NCI-H510A treated with DMSO at 0.1 percent for 48 hours (cell line): Measurements from ENCODE around the gene ATP6V0E2.
"Not testable (repeated sequence)": the region's sequence is repeated elsewhere in the genome, so short reads cannot be mapped to it uniquely, and the experiment has no call there.

ENCODE experiments used
- DNase-seq: peaks from one replicate; lab custom pipeline; 2025; lab: John Stamatoyannopoulos, UW

Gene ATP6V0E2

GRCh38 chr7:149873074-149873969 is at the start of gene ATP6V0E2:
TSS of gene ATP6V0E2 (plus strand) at chr7:149873969. CDS start at chr7:149874066, 97 bp downstream.
- DNase-seq, result peak; percentile 73

- no peak for DNase-seq
Measured at GRCh38 chr7:149824301-149824741, 49.4 kb upstream of the ATP6V0E2 start.

- DNase-seq, result no peak
Measured at GRCh38 chr7:149824748-149825566, 48.8 kb upstream of the ATP6V0E2 start.

GRCh38 chr7:149825567-149826343 is 48.0 kb upstream of the ATP6V0E2 start:
- no peak for DNase-seq

GRCh38 chr7:149826344-149827088 is 47.3 kb upstream of the ATP6V0E2 start:
- DNase-seq, result no peak

GRCh38 chr7:149827089-149827981 is 46.4 kb upstream of the ATP6V0E2 start:
- no peak for DNase-seq

- DNase-seq, result no peak
Measured at GRCh38 chr7:149828357-149829309, 45.1 kb upstream of the ATP6V0E2 start.

- not testable (repeated sequence) for DNase-seq
Measured at GRCh38 chr7:149830527-149830926, 43.2 kb upstream of the ATP6V0E2 start.

GRCh38 chr7:149830997-149831740 is 42.6 kb upstream of the ATP6V0E2 start:
- DNase-seq, result no peak

GRCh38 chr7:149831741-149832219 is 42.0 kb upstream of the ATP6V0E2 start:
- DNase-seq, result no peak

- no peak for DNase-seq
Measured at GRCh38 chr7:149832332-149833041, 41.3 kb upstream of the ATP6V0E2 start.

GRCh38 chr7:149833495-149834130 is 40.2 kb upstream of the ATP6V0E2 start:
- DNase-seq, result no peak

- DNase-seq, result no peak
Measured at GRCh38 chr7:149834601-149835000, 39.2 kb upstream of the ATP6V0E2 start.

- no peak for DNase-seq
Measured at GRCh38 chr7:149836434-149836833, 37.3 kb upstream of the ATP6V0E2 start.

GRCh38 chr7:149837564-149838223 is 36.1 kb upstream of the ATP6V0E2 start:
- DNase-seq, result no peak

GRCh38 chr7:149838224-149838991 is 35.4 kb upstream of the ATP6V0E2 start, which contains the start of gene ZNF862:
TSS of gene ZNF862 (plus strand) at chr7:149838375. CDS start at chr7:149838612, 237 bp downstream.
- peak; percentile 89 for DNase-seq
